HUES6 (cell line): ENCODE results near the gene CD244.

Source experiments
- H3K27ac ChIP-seq: 2 replicates; pipeline ENCODE4 v1.7.0; 2013; ENCODE audit warnings: low read depth, mild to moderate bottlenecking, low read length, inconsistent platforms
- H3K27me3 ChIP-seq: 2 replicates; pipeline ENCODE4 v1.6.1; 2013; ENCODE audit warnings: low read length; ENCODE audit not compliant: control insufficient read depth, insufficient read depth
- H3K36me3 ChIP-seq: 2 replicates; pipeline ENCODE4 v1.6.1; 2013; ENCODE audit warnings: low read length; ENCODE audit not compliant: control insufficient read depth, insufficient read depth
- H3K4me1 ChIP-seq: 2 replicates; pipeline ENCODE4 v1.6.1; 2013; ENCODE audit warnings: low read length; ENCODE audit not compliant: control insufficient read depth, insufficient read depth
- H3K4me3 ChIP-seq: 2 replicates; pipeline ENCODE4 v1.5.1; 2013; ENCODE audit warnings: low read depth, low read length
- H3K9ac ChIP-seq: one replicate; pipeline ENCODE4 v1.6.1; 2013; ENCODE audit warnings: mild to moderate bottlenecking, low read length
- H3K9me3 ChIP-seq: 2 replicates; pipeline ENCODE4 v1.6.1; 2013; ENCODE audit warnings: low read depth, low read length; ENCODE audit not compliant: control insufficient read depth, insufficient read depth

Gene CD244

GRCh38 chr1:160844447-160845232, 18.0 kb downstream of the CD244 start:
- Histone ChIP-seq H3K4me3 (no peak overlapping the region), H3K4me1 (no peaks in the 10 kb centered on the region), H3K27me3 (no peaks in the 10 kb centered on the region), H3K27ac (no peak overlapping the region), H3K36me3 (no peaks in the 10 kb centered on the region), H3K9me3 (no peaks in the 10 kb centered on the region), H3K9ac (no peak overlapping the region)

- peaks cover 9% of the 10 kb centered on the region; the same call in 1 of the 2 replicates for H3K4me1 ChIP-seq
These were observed 21.6 kb downstream of the CD244 start for GRCh38 chr1:160841079-160841478.

DNA sequence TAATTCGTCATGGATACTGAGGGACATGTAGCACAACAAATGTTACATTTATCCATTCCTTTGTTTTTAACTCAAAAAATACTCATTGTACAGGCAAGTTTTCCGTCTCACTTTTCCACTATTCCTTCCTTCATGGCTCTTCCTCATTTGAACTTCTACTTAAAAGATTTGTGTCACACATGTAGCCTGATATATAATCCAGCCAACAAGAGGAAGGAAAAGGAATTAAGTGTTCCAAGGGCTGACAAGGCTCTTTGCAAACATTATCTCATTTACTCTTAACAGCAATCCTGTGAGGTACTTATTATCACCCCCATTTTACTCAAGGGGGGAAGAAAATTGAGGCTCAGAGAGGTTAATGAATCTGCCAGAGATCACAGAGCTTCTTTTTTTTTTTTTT, 22.9 kb downstream of the CD244 start:
- Histone ChIP-seq H3K27ac (no peak overlapping the region), H3K9ac (no peak overlapping the region), H3K4me1 (peaks cover 9% of the 10 kb centered on the region; the same call in 1 of the 2 replicates), H3K9me3 (no peaks in the 10 kb centered on the region), H3K4me3 (no peak overlapping the region), H3K36me3 (no peaks in the 10 kb centered on the region), H3K27me3 (no peaks in the 10 kb centered on the region)

More at GRCh38 chr1:160841079-160841478, 21.6 kb downstream of the CD244 start:
- Histone ChIP-seq H3K27ac (no peak overlapping the region), H3K4me3 (no peak overlapping the region), H3K27me3 (no peaks in the 10 kb centered on the region), H3K9ac (no peak overlapping the region), H3K36me3 (no peaks in the 10 kb centered on the region), H3K9me3 (no peaks in the 10 kb centered on the region)

- Histone ChIP-seq H3K9me3 (no peaks in the 10 kb centered on the region), H3K9ac (no peak overlapping the region), H3K27me3 (no peaks in the 10 kb centered on the region), H3K4me3 (no peak overlapping the region), H3K27ac (no peak overlapping the region), H3K36me3 (no peaks in the 10 kb centered on the region), H3K4me1 (peaks cover 9% of the 10 kb centered on the region; the same call in 1 of the 2 replicates)
These were observed 23.8 kb downstream of the CD244 start for GRCh38 chr1:160838888-160839287.

- peaks cover 9% of the 10 kb centered on the region; the same call in 1 of the 2 replicates for H3K4me1 ChIP-seq
- H3K4me3 ChIP-seq = no peak overlapping the region
- H3K27me3 ChIP-seq = no peaks in the 10 kb centered on the region
- no peaks in the 10 kb centered on the region for H3K9me3 ChIP-seq
- no peaks in the 10 kb centered on the region for H3K36me3 ChIP-seq
- no peak overlapping the region for H3K9ac ChIP-seq
- H3K27ac ChIP-seq = no peak overlapping the region
These were observed 25.0 kb downstream of the CD244 start for GRCh38 chr1:160837558-160838205.

- Histone ChIP-seq H3K4me1 (peaks cover 9% of the 10 kb centered on the region; the same call in 1 of the 2 replicates), H3K9ac (no peak overlapping the region), H3K27me3 (no peaks in the 10 kb centered on the region), H3K4me3 (no peak overlapping the region), H3K36me3 (no peaks in the 10 kb centered on the region), H3K27ac (no peak overlapping the region), H3K9me3 (no peaks in the 10 kb centered on the region)
These were observed 25.6 kb downstream of the CD244 start for GRCh38 chr1:160836981-160837557.

DNA sequence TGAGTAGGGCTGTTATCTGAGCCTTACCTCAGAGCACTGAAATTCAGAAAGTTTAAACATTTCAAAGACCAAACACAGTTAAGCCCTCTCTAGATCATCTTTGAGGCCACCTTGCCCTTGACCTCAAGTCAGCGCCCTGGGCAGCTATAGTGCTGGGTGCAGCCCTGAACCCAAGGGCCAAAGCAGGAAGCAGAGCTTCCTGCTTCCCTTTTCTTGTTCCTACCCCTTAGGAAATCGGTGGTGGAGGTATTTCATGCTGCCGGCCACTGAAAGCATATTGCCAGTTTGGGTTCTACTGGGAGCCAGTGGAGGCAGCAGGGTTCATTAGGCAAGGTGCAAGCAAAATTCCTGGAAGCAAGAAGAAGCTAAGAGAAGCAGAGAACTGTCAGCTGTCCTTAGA, 26.1 kb downstream of the CD244 start:
- no peak overlapping the region for H3K4me3 ChIP-seq
- H3K36me3 ChIP-seq = no peaks in the 10 kb centered on the region
- H3K4me1 ChIP-seq = peaks cover 9% of the 10 kb centered on the region; the same call in 1 of the 2 replicates
- H3K27ac ChIP-seq = no peak overlapping the region
- H3K9ac ChIP-seq = no peak overlapping the region
- H3K27me3 ChIP-seq = no peaks in the 10 kb centered on the region
- no peaks in the 10 kb centered on the region for H3K9me3 ChIP-seq

GRCh38 chr1:160835751-160836150, 26.9 kb downstream of the CD244 start:
- no peak overlapping the region for H3K27ac ChIP-seq
- H3K27me3 ChIP-seq = no peaks in the 10 kb centered on the region
- H3K4me3 ChIP-seq = no peak overlapping the region
- H3K4me1 ChIP-seq = peaks cover 9% of the 10 kb centered on the region; the same call in 1 of the 2 replicates
- no peaks in the 10 kb centered on the region for H3K9me3 ChIP-seq
- H3K36me3 ChIP-seq = no peaks in the 10 kb centered on the region
- no peak overlapping the region for H3K9ac ChIP-seq

GRCh38 chr1:160834945-160835565, 27.6 kb downstream of the CD244 start:
- no peaks in the 10 kb centered on the region for H3K9me3 ChIP-seq
- no peak overlapping the region for H3K27ac ChIP-seq
- no peak overlapping the region for H3K4me3 ChIP-seq
- peaks cover 12% of the 10 kb centered on the region; the same call in 1 of the 2 replicates for H3K4me1 ChIP-seq
- no peaks in the 10 kb centered on the region for H3K27me3 ChIP-seq
- H3K36me3 ChIP-seq = no peaks in the 10 kb centered on the region
- H3K9ac ChIP-seq = no peak overlapping the region

GRCh38 chr1:160830321-160831153, 32.1 kb downstream of the CD244 start:
- H3K9ac ChIP-seq = no peak overlapping the region
- H3K27me3 ChIP-seq = no peaks in the 10 kb centered on the region
- no peak overlapping the region for H3K4me3 ChIP-seq
- no peaks in the 10 kb centered on the region for H3K36me3 ChIP-seq
- H3K9me3 ChIP-seq = no peaks in the 10 kb centered on the region
- H3K27ac ChIP-seq = no peak overlapping the region
- 0 out of 2 replicates have a peak, but pooled peaks cover 3% of the 10 kb centered on the region for H3K4me1 ChIP-seq
